ENCODE measurements around the gene PZP.

DNA sequence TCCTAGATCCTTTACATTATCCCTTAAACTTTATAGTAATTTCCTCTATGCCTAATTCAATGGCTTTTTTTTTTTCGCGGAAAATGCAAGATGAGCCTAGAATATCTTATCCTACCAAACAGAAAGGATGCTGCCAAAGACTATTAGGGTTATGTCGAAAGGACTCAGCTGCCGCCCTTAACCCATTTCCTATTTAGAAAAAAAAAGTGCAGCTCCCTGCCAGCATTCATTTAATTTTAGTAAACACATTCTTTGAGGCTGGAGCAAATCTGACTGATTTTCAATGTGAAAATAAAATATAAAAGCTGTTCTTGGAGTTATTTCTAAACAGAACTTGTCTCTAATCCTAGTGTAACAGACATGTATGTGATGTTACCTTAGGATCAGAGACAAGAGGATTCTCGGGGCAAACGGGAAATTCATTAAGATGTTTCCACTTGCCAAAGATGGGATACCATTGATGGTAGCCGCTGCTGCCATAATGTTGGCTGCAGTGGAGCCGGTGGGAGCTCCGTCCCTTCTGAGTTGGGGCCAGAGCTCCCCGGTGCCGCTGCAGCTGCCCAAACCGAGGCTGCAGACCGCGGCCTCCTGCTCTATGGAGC is 84.3 kb downstream of the PZP start:
- TF ChIP-seq POLR2AphosphoS5 (IDR thresholded peaks at IDR 0.05) (no peak), POLR2A (IDR thresholded peaks at IDR 0.05) (no peak)
- TF ChIP-seq, protein P1, sequence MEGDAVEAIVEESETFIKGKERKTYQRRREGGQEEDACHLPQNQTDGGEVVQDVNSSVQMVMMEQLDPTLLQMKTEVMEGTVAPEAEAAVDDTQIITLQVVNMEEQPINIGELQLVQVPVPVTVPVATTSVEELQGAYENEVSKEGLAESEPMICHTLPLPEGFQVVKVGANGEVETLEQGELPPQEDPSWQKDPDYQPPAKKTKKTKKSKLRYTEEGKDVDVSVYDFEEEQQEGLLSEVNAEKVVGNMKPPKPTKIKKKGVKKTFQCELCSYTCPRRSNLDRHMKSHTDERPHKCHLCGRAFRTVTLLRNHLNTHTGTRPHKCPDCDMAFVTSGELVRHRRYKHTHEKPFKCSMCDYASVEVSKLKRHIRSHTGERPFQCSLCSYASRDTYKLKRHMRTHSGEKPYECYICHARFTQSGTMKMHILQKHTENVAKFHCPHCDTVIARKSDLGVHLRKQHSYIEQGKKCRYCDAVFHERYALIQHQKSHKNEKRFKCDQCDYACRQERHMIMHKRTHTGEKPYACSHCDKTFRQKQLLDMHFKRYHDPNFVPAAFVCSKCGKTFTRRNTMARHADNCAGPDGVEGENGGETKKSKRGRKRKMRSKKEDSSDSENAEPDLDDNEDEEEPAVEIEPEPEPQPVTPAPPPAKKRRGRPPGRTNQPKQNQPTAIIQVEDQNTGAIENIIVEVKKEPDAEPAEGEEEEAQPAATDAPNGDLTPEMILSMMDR (IDR thresholded peaks at IDR 0.05): no peak
